ENCODE data around the gene DRC7.

- TF ChIP-seq CTCF (IDR thresholded peaks at IDR 0.05; ENCODE audit: poor library complexity, severe bottlenecking) (no peak), EP300 (conservative IDR thresholded peaks at IDR 0.05; ENCODE audit: poor library complexity, severe bottlenecking) (no peak), RAD21 (conservative IDR thresholded peaks at IDR 0.05) (no peak), POLR2AphosphoS5 (IDR thresholded peaks at IDR 0.05) (no peak)
These were observed 38.1 kb downstream of the DRC7 start for GRCh38 chr16:57732714-57733113.

Measured in neural cell (in vitro differentiated cells).